Measurements from ENCODE around the gene ZHX3. TPM values are rescaled to one million over a fixed set of nuclear protein-coding genes. Genes with fewer than 3 reads are reported as not detected.
"Not testable (repeated sequence)": the region's sequence is repeated elsewhere in the genome, so short reads cannot be mapped to it uniquely, and the experiment has no call there.

Gene ZHX3
- polyA plus RNA-seq, 4 donors, result 19.7 to 28.7 (median 25.3) TPM

- no peak for DNase-seq (ENCODE audit: low read depth in 4 of 4, low spot score in 3 of 4)
Observed at GRCh38 chr20:41334443-41335421, 17.2 kb upstream of the ZHX3 start.

- DNase-seq (ENCODE audit: low read depth in 4 of 4, low spot score in 3 of 4), result no peak
Observed at GRCh38 chr20:41334036-41334435, 16.5 kb upstream of the ZHX3 start.

- DNase-seq (ENCODE audit: low read depth in 4 of 4, low spot score in 3 of 4), result no peak
Observed at GRCh38 chr20:41331731-41332130, 14.2 kb upstream of the ZHX3 start.

GRCh38 chr20:41330941-41331340 is 13.4 kb upstream of the ZHX3 start:
- no peak for DNase-seq (ENCODE audit: low read depth in 4 of 4, low spot score in 3 of 4)

- no peak for DNase-seq (ENCODE audit: low read depth in 4 of 4, low spot score in 3 of 4)
Observed at GRCh38 chr20:41330343-41330720, 12.8 kb upstream of the ZHX3 start.

- peak in 1 of 4 donors; percentile 45 for DNase-seq (ENCODE audit: low read depth in 4 of 4, low spot score in 3 of 4)
Observed at GRCh38 chr20:41329435-41330342, 12.2 kb upstream of the ZHX3 start.

- DNase-seq (ENCODE audit: low read depth in 4 of 4, low spot score in 3 of 4), result no peak
Observed at GRCh38 chr20:41327178-41327577, 9.6 kb upstream of the ZHX3 start.

GRCh38 chr20:41320976-41321375 is 3.4 kb upstream of the ZHX3 start:
- no peak for DNase-seq (ENCODE audit: low read depth in 4 of 4, low spot score in 3 of 4)

- DNase-seq (ENCODE audit: low read depth in 4 of 4, low spot score in 3 of 4), result no peak
Observed at GRCh38 chr20:41320441-41320840, 2.9 kb upstream of the ZHX3 start.

GRCh38 chr20:41318271-41318649 is 729 bp upstream of the ZHX3 start:
- no peak for DNase-seq (ENCODE audit: low read depth in 4 of 4, low spot score in 3 of 4)

- peak in 1 of 4 donors; percentile 33 for DNase-seq (ENCODE audit: low read depth in 4 of 4, low spot score in 3 of 4)
Observed at GRCh38 chr20:41316602-41317545, 657 bp downstream of the ZHX3 start.

- no peak for DNase-seq (ENCODE audit: low read depth in 4 of 4, low spot score in 3 of 4)
Observed at GRCh38 chr20:41316051-41316450, 1.5 kb downstream of the ZHX3 start.

GRCh38 chr20:41314386-41314785 is 3.1 kb downstream of the ZHX3 start:
- no peak for DNase-seq (ENCODE audit: low read depth in 4 of 4, low spot score in 3 of 4)

GRCh38 chr20:41312009-41312408 is 5.5 kb downstream of the ZHX3 start:
- not testable (repeated sequence) for DNase-seq (ENCODE audit: low read depth in 4 of 4, low spot score in 3 of 4)

GRCh38 chr20:41309817-41310216 is 7.7 kb downstream of the ZHX3 start:
- no peak for DNase-seq (ENCODE audit: low read depth in 4 of 4, low spot score in 3 of 4)

- no peak for DNase-seq (ENCODE audit: low read depth in 4 of 4, low spot score in 3 of 4)
Observed at GRCh38 chr20:41308726-41309413, 8.7 kb downstream of the ZHX3 start.

GRCh38 chr20:41308290-41308711 is 9.2 kb downstream of the ZHX3 start:
- DNase-seq (ENCODE audit: low read depth in 4 of 4, low spot score in 3 of 4), result no peak

GRCh38 chr20:41307021-41307420 is 10.5 kb downstream of the ZHX3 start:
- DNase-seq (ENCODE audit: low read depth in 4 of 4, low spot score in 3 of 4), result no peak

- no peak for DNase-seq (ENCODE audit: low read depth in 4 of 4, low spot score in 3 of 4)
Observed at GRCh38 chr20:41306061-41306727, 11.3 kb downstream of the ZHX3 start.

Measured in right renal pelvis (tissue), 4 donors.